ENCODE results near the gene NOP9. TPM values are rescaled to one million over a fixed set of nuclear protein-coding genes. Genes with fewer than 3 reads are reported as not detected.
A peak's percentile ranks its signal among the peaks of the same experiment; 100 is the strongest.

NOP9 gene, protein sequence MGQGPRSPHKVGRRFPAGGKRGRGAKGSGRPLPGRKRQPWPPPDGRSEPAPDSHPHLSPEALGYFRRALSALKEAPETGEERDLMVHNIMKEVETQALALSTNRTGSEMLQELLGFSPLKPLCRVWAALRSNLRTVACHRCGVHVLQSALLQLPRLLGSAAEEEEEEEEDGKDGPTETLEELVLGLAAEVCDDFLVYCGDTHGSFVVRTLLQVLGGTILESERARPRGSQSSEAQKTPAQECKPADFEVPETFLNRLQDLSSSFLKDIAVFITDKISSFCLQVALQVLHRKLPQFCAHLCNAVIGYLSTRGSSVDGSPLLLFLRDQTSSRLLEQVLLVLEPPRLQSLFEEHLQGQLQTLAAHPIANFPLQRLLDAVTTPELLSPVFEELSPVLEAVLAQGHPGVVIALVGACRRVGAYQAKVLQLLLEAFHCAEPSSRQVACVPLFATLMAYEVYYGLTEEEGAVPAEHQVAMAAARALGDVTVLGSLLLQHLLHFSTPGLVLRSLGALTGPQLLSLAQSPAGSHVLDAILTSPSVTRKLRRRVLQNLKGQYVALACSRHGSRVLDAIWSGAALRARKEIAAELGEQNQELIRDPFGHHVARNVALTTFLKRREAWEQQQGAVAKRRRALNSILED
- 21.4 TPM for total RNA-seq
- long read RNA-seq, full-length matches to known transcripts, result 3 of 13 reads
- long read RNA-seq, partial matches to known transcripts, result 5 of 13 reads
- long read RNA-seq, other reads (novel, unspliced or antisense), result 5 of 13 reads

DNA sequence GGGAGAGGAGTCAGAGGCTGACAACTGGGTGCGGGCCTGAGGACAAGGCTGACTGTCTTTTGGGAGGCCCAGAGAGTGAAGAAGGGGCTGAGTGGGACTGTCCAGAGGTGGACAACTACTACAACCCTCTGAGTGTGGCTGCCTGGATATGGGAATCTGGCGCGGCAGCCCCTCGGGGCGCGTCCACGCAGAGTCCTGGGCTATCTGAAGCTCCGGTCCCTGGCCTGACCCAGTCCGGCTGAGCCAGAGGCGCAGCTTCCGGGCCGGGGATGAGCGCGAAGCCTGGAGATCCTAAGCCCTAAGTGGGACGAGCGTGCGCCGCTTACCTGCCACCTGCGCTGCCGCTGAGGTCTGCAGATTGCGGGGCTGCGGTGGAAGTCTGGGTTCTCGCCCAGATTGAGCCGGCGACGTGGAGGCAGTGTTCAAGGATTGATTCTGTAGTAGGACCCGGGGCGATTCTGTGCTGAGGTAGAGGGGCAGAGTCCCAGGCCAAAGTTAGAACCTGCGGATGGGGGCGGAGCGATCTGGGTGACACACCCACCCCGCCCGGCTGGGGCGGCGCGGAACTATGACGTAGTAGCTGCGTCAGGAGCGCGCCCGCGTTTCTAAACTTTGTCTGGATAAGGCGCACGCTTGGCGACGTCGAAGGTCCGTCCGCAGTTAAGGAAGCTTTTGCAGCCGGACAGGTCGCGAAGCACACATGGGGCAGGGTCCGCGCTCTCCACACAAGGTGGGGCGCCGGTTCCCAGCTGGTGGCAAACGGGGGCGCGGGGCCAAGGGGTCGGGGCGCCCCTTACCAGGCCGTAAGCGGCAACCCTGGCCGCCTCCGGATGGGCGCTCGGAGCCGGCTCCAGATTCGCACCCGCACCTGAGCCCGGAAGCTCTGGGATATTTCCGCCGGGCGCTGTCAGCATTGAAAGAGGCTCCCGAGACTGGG lies at the start of gene NOP9, which contains the start of gene DHRS1:
TSS of gene NOP9 (plus strand) at position 596 of the 937 bp plus-strand sequence. CDS start at position 701, 105 bp downstream.
TSS of gene DHRS1 (minus strand) at position 526 of the 937 bp plus-strand sequence. CDS start 674 bp downstream, outside the sequence.
- H3K36me3 ChIP-seq, result peaks cover 46% of the 10 kb centered on the region
- peak within 1 kb of the TSS; percentile 89 for H3K27ac ChIP-seq
- peaks cover 32% of the 10 kb centered on the region for H3K4me1 ChIP-seq
- no peaks in the 10 kb centered on the region for H3K27me3 ChIP-seq
- H3K9me3 ChIP-seq, result no peaks in the 10 kb centered on the region
- intact Hi-C loops (cut with DNase I), result no loop called here
- peak within 1 kb of the TSS; percentile 73 for H3K4me3 ChIP-seq
- TF ChIP-seq, protein P1, sequence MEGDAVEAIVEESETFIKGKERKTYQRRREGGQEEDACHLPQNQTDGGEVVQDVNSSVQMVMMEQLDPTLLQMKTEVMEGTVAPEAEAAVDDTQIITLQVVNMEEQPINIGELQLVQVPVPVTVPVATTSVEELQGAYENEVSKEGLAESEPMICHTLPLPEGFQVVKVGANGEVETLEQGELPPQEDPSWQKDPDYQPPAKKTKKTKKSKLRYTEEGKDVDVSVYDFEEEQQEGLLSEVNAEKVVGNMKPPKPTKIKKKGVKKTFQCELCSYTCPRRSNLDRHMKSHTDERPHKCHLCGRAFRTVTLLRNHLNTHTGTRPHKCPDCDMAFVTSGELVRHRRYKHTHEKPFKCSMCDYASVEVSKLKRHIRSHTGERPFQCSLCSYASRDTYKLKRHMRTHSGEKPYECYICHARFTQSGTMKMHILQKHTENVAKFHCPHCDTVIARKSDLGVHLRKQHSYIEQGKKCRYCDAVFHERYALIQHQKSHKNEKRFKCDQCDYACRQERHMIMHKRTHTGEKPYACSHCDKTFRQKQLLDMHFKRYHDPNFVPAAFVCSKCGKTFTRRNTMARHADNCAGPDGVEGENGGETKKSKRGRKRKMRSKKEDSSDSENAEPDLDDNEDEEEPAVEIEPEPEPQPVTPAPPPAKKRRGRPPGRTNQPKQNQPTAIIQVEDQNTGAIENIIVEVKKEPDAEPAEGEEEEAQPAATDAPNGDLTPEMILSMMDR (IDR thresholded peaks at IDR 0.05), result no peak
- DNase-seq (peak; percentile 95), ATAC-seq (peak; percentile 94)

DNA sequence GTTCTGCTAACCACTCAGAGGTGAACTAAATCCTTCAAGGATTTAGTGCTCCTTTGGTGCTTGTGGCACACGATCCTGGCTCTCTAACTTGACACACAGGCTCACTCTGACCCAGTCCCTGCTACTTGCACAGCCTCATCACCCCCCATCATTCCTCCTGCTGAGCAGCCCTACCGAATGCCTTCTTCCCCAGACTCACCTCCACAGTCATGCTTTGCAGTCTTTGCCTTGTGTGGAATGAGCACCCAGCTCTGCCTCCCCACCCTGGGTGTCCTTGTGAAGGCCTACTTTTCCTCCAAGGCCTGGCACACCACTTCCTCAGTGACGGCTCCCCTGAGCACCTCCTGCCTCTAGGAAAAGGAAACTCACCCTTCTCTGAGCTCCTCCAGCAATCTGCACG lies 49.3 kb upstream of the NOP9 start:
- DNase-seq (peak; percentile 28), ATAC-seq (no peak)
- intact Hi-C loops (cut with DNase I), result no loop called here
- Histone ChIP-seq H3K27ac (no peak overlapping the region), H3K36me3 (peaks cover 10% of the 10 kb centered on the region), H3K4me1 (no peaks in the 10 kb centered on the region), H3K4me3 (no peak overlapping the region), H3K27me3 (no peaks in the 10 kb centered on the region), H3K9me3 (no peaks in the 10 kb centered on the region)
- TF ChIP-seq, protein P1 (IDR thresholded peaks at IDR 0.05), result no peak

DNA sequence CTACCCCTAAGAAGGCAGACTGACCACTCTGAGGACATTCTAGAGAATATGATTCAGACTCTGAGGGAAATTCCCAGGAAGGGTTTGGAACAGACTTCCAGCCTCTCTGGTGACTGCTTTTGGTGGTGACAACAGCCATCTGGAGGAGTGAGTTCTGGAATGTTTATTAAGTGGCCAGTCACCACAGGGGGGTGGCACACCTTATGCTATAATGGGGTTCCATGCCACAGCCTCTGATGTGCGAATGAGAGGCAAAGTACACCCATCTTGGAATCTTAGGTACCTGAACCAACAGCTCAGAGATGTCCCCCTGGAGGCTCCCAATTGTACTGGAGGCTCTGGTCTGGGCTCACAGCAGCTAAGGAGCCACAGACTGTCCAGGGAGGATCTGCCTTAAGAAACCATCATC lies 47.8 kb upstream of the NOP9 start:
- H3K27ac ChIP-seq, result peak overlapping the region; percentile 18
- H3K9me3 ChIP-seq, result no peaks in the 10 kb centered on the region
- H3K27me3 ChIP-seq, result no peaks in the 10 kb centered on the region
- DNase-seq (peak; percentile 34), ATAC-seq (peak; percentile 56)
- intact Hi-C loops (cut with DNase I), result no loop called here
- H3K36me3 ChIP-seq, result peaks cover 10% of the 10 kb centered on the region
- no peak overlapping the region for H3K4me3 ChIP-seq
- H3K4me1 ChIP-seq, result no peaks in the 10 kb centered on the region
- TF ChIP-seq, protein P1 (IDR thresholded peaks at IDR 0.05), result no peak

DNA sequence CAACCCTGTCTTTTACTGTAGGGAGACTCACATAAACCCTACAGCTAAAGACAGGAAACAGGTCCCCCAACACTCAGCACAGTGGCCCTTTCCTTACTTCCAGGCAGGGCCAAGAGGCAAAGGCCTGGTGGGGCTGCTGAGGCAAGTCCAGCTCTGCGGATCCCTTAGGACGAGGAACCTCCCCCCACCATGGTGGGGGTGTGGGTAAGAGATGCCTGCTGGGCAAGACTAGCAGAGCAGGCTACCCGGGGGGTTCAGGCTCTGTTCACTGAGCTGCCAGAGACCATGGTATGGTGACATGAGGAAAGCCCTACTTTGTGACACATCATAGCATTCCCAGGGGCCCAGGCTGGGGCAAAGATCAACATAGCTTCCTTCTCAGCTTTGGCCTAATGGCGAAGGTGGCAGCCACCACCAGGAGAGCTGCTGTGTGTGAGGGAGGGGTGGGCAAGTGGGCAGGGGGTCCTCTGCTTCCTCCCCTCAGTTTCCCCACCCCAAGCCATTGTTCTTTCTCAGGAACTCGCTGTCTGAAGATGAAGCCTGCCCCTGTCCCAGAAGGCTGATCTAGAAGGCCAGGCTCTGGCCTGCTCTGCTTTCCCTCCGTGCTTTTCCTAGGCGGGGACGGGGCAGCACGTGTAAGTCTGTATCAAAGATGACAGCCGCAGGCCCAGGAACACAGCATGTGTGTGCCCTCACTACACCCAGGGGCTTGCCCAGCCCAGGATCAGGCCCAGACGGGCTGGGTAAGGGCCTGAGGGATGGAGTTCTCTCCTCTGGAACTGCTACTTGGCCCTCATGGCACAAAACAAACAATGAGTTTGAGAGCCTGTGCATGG lies 47.1 kb upstream of the NOP9 start:
- TF ChIP-seq, protein P1 (IDR thresholded peaks at IDR 0.05), result no peak
- intact Hi-C loops (cut with DNase I), result no loop called here
- Histone ChIP-seq H3K4me3 (no peak overlapping the region), H3K4me1 (no peaks in the 10 kb centered on the region), H3K9me3 (no peaks in the 10 kb centered on the region), H3K36me3 (peaks cover 10% of the 10 kb centered on the region), H3K27ac (peak overlapping the region; percentile 18), H3K27me3 (no peaks in the 10 kb centered on the region)
- ATAC-seq (no peak), DNase-seq (peak; percentile 48)
